Measurements from ENCODE around the gene RNF112.

RNF112 gene

DNA sequence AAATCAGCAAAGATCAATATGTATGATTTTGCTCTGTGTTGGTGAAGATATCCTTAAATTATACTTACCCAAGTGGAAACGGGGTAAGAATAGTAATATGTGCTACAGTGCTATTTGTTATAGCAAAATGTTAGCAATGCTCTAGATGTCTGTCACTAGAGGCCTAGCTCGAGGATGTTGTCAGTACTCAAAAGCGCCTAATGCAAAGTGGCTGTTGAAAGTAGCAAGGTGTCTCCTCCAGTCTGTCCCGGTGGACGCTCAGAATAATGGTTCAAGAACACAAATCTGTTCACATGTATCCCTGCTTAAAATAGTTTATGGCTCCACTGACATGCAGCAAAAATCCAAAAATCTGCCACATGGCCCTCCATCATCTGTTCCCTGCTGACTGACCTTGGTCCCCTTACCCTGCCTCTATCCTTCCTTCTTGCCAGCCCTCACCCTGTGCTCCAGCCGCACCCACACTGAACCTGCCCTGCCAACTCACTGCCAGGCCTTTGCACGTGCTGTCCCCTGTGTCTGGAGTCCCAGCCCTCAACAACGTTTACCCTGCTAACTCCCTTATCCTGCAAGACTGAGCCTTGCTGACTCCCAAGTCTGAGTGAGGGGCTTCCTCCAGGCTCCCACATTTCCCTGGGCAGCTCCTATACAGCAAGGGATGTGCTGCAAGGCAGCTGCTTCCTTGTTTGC lies 9.6 kb upstream of the RNF112 start:
- WGBS, 2 donors (ENCODE audit: extremely low coverage in 2 of 2, insufficient read length in 2 of 2, insufficient replicate concordance in 1 of 2), result no CpG with 5 or more reads among the region's 8 CpGs
- Histone ChIP-seq H4K8ac (ENCODE audit: low read depth, low read length) (no peak overlapping the region), H3K27me3 (ENCODE audit: control insufficient read depth in 3 of 3, insufficient read depth in 3 of 3, low read depth in 1 of 3, low read length in 3 of 3) (peaks cover 0 to 6% (median 0%) of the 10 kb centered on the region in 3 experiments)

DNA sequence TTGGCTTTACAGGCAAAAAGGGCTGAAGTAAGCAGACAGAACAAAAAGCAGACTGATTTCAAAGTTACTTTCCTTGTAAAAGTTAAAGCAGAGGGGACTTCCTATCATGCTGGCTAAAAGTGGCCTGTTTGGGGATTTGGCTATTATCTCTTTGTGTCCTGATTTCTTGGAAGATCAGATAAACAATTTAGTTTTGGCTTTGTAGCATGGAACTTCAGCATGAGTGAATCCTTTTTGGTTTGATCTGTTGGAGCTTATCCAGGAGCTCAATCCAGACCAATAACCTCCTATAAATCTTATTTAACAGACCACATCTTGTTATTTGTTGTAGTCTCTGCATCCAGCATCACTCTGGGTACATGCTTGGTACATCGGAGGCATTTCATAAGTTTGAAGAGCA lies 8.9 kb upstream of the RNF112 start:
- H2BK15ac ChIP-seq (ENCODE audit: low read length), result no peak overlapping the region
- DNase-seq (ENCODE audit: low spot score), result no peak
- no peak overlapping the region for H3K14ac ChIP-seq (ENCODE audit: low read length)
- H3K4me2 ChIP-seq (ENCODE audit: insufficient read depth, low read length, poor library complexity, severe bottlenecking), result no peak overlapping the region
- H2BK120ac ChIP-seq (ENCODE audit: low read depth, low read length), result no peak overlapping the region
- H2BK5ac ChIP-seq (ENCODE audit: low read length), result no peak overlapping the region
- WGBS, 2 donors (ENCODE audit: extremely low coverage in 2 of 2, insufficient read length in 2 of 2, insufficient replicate concordance in 1 of 2), result no CpG with 5 or more reads among the region's 1 CpG
- H3K27ac ChIP-seq (replicated peaks; ENCODE audit: low read length), result no peak overlapping the region
- H3K27me3 ChIP-seq (ENCODE audit: control insufficient read depth in 3 of 3, insufficient read depth in 3 of 3, low read depth in 1 of 3, low read length in 3 of 3), result peaks cover 0 to 6% (median 0%) of the 10 kb centered on the region in 3 experiments
- no peak overlapping the region for H4K8ac ChIP-seq (ENCODE audit: low read depth, low read length)
- H2AFZ ChIP-seq (ENCODE audit: low read length), result no peak overlapping the region
- H3K23ac ChIP-seq (ENCODE audit: low read depth, low read length, poor library complexity), result no peak overlapping the region
- H3K36me3 ChIP-seq (replicated peaks in 1 of 2; ENCODE audit: control insufficient read depth in 2 of 2, insufficient read depth in 2 of 2, low read length in 2 of 2), result no peaks in the 10 kb centered on the region
- no peak overlapping the region for H3K4me3 ChIP-seq (ENCODE audit: low read length in 2 of 2)
- H3K9ac ChIP-seq (ENCODE audit: low read depth, low read length, poor library complexity), result no peak overlapping the region
- H2BK12ac ChIP-seq (ENCODE audit: low read length), result no peak overlapping the region
- H3K9me3 ChIP-seq (replicated peaks in 1 of 2; ENCODE audit: control insufficient read depth in 2 of 2, insufficient read depth in 1 of 2, low read depth in 1 of 2, low read length in 2 of 2), result no peaks in the 10 kb centered on the region
- H3K18ac ChIP-seq (ENCODE audit: low read length), result no peak overlapping the region
- H2AK5ac ChIP-seq (ENCODE audit: low read depth, low read length), result no peak overlapping the region
- no peaks in the 10 kb centered on the region for H3K79me1 ChIP-seq (ENCODE audit: low read depth, low read length)
- H3K4me1 ChIP-seq (ENCODE audit: control insufficient read depth in 2 of 2, insufficient read depth in 1 of 2, low read depth in 1 of 2, low read length in 2 of 2), result peaks cover 0 to 5% of the 10 kb centered on the region in 2 donors
- H4K91ac ChIP-seq (ENCODE audit: low read depth, low read length, poor library complexity), result no peak overlapping the region
- H3K4ac ChIP-seq (ENCODE audit: low read length), result no peak overlapping the region

More for the DNA sequence above, 9.6 kb upstream of the RNF112 start:
- H3K23ac ChIP-seq (ENCODE audit: low read depth, low read length, poor library complexity), result no peak overlapping the region
- H3K27ac ChIP-seq (replicated peaks; ENCODE audit: low read length), result no peak overlapping the region
- no peak overlapping the region for H3K9ac ChIP-seq (ENCODE audit: low read depth, low read length, poor library complexity)
- H3K4me3 ChIP-seq (ENCODE audit: low read length in 2 of 2), result no peak overlapping the region
- H2AK5ac ChIP-seq (ENCODE audit: low read depth, low read length), result no peak overlapping the region
- no peak overlapping the region for H2BK12ac ChIP-seq (ENCODE audit: low read length)
- H3K36me3 ChIP-seq (replicated peaks in 1 of 2; ENCODE audit: control insufficient read depth in 2 of 2, insufficient read depth in 2 of 2, low read length in 2 of 2), result no peaks in the 10 kb centered on the region
- no peak overlapping the region for H2BK5ac ChIP-seq (ENCODE audit: low read length)
- no peak overlapping the region for H2BK120ac ChIP-seq (ENCODE audit: low read depth, low read length)
- no peak overlapping the region for H2BK15ac ChIP-seq (ENCODE audit: low read length)
- H3K14ac ChIP-seq (ENCODE audit: low read length), result no peak overlapping the region
- no peaks in the 10 kb centered on the region for H3K79me1 ChIP-seq (ENCODE audit: low read depth, low read length)
- H3K4me1 ChIP-seq (ENCODE audit: control insufficient read depth in 2 of 2, insufficient read depth in 1 of 2, low read depth in 1 of 2, low read length in 2 of 2), result peaks cover 0 to 5% of the 10 kb centered on the region in 2 donors
- H3K18ac ChIP-seq (ENCODE audit: low read length), result no peak overlapping the region
- H4K91ac ChIP-seq (ENCODE audit: low read depth, low read length, poor library complexity), result no peak overlapping the region
- no peaks in the 10 kb centered on the region for H3K9me3 ChIP-seq (replicated peaks in 1 of 2; ENCODE audit: control insufficient read depth in 2 of 2, insufficient read depth in 1 of 2, low read depth in 1 of 2, low read length in 2 of 2)
- H3K4ac ChIP-seq (ENCODE audit: low read length), result no peak overlapping the region
- no peak overlapping the region for H3K4me2 ChIP-seq (ENCODE audit: insufficient read depth, low read length, poor library complexity, severe bottlenecking)
- H2AFZ ChIP-seq (ENCODE audit: low read length), result no peak overlapping the region
- DNase-seq (ENCODE audit: low spot score), result no peak

DNA sequence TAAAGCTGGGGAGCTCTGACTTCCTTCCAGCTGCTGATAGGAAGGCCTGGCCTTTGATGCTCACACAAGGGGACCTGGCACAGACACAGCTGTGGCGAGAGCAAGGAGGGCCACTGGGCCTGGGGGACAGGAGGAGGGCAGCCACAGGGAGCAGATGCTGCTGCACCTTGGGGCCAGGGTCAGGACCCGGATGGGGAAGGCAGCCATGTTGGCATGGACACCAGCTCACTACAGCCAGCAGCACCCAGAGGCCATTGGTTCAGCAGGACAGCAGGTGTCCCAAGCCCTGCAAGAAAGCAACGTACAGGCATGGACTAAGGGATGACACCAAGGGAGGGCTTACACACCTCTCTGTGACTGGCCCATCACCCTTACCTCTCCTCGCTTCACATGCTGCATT lies 8.0 kb upstream of the RNF112 start:
- H3K27ac ChIP-seq (replicated peaks; ENCODE audit: low read length), result no peak overlapping the region
- H2BK12ac ChIP-seq (ENCODE audit: low read length), result no peak overlapping the region
- no peak overlapping the region for H4K91ac ChIP-seq (ENCODE audit: low read depth, low read length, poor library complexity)
- no peak overlapping the region for H2BK5ac ChIP-seq (ENCODE audit: low read length)
- H2BK15ac ChIP-seq (ENCODE audit: low read length), result no peak overlapping the region
- peaks cover 0 to under 1% of the 10 kb centered on the region in 2 donors for H3K4me1 ChIP-seq (ENCODE audit: control insufficient read depth in 2 of 2, insufficient read depth in 1 of 2, low read depth in 1 of 2, low read length in 2 of 2)
- no peak overlapping the region for H3K9ac ChIP-seq (ENCODE audit: low read depth, low read length, poor library complexity)
- no peaks in the 10 kb centered on the region for H3K36me3 ChIP-seq (replicated peaks in 1 of 2; ENCODE audit: control insufficient read depth in 2 of 2, insufficient read depth in 2 of 2, low read length in 2 of 2)
- H3K27me3 ChIP-seq (ENCODE audit: control insufficient read depth in 3 of 3, insufficient read depth in 3 of 3, low read depth in 1 of 3, low read length in 3 of 3), result peaks cover 0 to 6% (median 0%) of the 10 kb centered on the region in 3 experiments
- H3K79me1 ChIP-seq (ENCODE audit: low read depth, low read length), result no peaks in the 10 kb centered on the region
- H3K18ac ChIP-seq (ENCODE audit: low read length), result no peak overlapping the region
- H3K4me3 ChIP-seq (ENCODE audit: low read length in 2 of 2), result peak overlapping the region in 1 of 2 donors; percentile 57
- H3K9me3 ChIP-seq (replicated peaks in 1 of 2; ENCODE audit: control insufficient read depth in 2 of 2, insufficient read depth in 1 of 2, low read depth in 1 of 2, low read length in 2 of 2), result no peaks in the 10 kb centered on the region
- peak overlapping the region; percentile 83 for H3K23ac ChIP-seq (ENCODE audit: low read depth, low read length, poor library complexity)
- WGBS, 2 donors (ENCODE audit: extremely low coverage in 2 of 2, insufficient read length in 2 of 2, insufficient replicate concordance in 1 of 2), result no CpG with 5 or more reads among the region's 4 CpGs
- H2BK120ac ChIP-seq (ENCODE audit: low read depth, low read length), result no peak overlapping the region
- no peak overlapping the region for H4K8ac ChIP-seq (ENCODE audit: low read depth, low read length)
- no peak overlapping the region for H2AK5ac ChIP-seq (ENCODE audit: low read depth, low read length)
- no peak overlapping the region for H2AFZ ChIP-seq (ENCODE audit: low read length)
- H3K14ac ChIP-seq (ENCODE audit: low read length), result no peak overlapping the region
- no peak overlapping the region for H3K4me2 ChIP-seq (ENCODE audit: insufficient read depth, low read length, poor library complexity, severe bottlenecking)
- no peak overlapping the region for H3K4ac ChIP-seq (ENCODE audit: low read length)
- no peak for DNase-seq (ENCODE audit: low spot score)

- H3K9ac ChIP-seq (ENCODE audit: low read depth, low read length, poor library complexity), result no peak overlapping the region
- no peak overlapping the region for H4K91ac ChIP-seq (ENCODE audit: low read depth, low read length, poor library complexity)
- no peak overlapping the region for H3K4me2 ChIP-seq (ENCODE audit: insufficient read depth, low read length, poor library complexity, severe bottlenecking)
- H3K4ac ChIP-seq (ENCODE audit: low read length), result no peak overlapping the region
- no peak overlapping the region for H2AK5ac ChIP-seq (ENCODE audit: low read depth, low read length)
- H3K79me1 ChIP-seq (ENCODE audit: low read depth, low read length), result no peaks in the 10 kb centered on the region
- H3K27ac ChIP-seq (replicated peaks; ENCODE audit: low read length), result no peak overlapping the region
- no CpG with 5 or more reads among the region's 1 CpG for WGBS, 2 donors (ENCODE audit: extremely low coverage in 2 of 2, insufficient read length in 2 of 2, insufficient replicate concordance in 1 of 2)
- H3K27me3 ChIP-seq (ENCODE audit: control insufficient read depth in 3 of 3, insufficient read depth in 3 of 3, low read depth in 1 of 3, low read length in 3 of 3), result peaks cover 0 to 9% (median 0%) of the 10 kb centered on the region in 3 experiments
- no peaks in the 10 kb centered on the region for H3K36me3 ChIP-seq (replicated peaks in 1 of 2; ENCODE audit: control insufficient read depth in 2 of 2, insufficient read depth in 2 of 2, low read length in 2 of 2)
- no peak overlapping the region for H4K8ac ChIP-seq (ENCODE audit: low read depth, low read length)
- no peak overlapping the region for H2BK120ac ChIP-seq (ENCODE audit: low read depth, low read length)
- no peaks in the 10 kb centered on the region for H3K9me3 ChIP-seq (replicated peaks in 1 of 2; ENCODE audit: control insufficient read depth in 2 of 2, insufficient read depth in 1 of 2, low read depth in 1 of 2, low read length in 2 of 2)
- H2BK5ac ChIP-seq (ENCODE audit: low read length), result no peak overlapping the region
- no peak overlapping the region for H3K14ac ChIP-seq (ENCODE audit: low read length)
- H3K23ac ChIP-seq (ENCODE audit: low read depth, low read length, poor library complexity), result no peak overlapping the region
- no peak overlapping the region for H2BK15ac ChIP-seq (ENCODE audit: low read length)
- H2AFZ ChIP-seq (ENCODE audit: low read length), result no peak overlapping the region
- no peak overlapping the region for H3K4me3 ChIP-seq (ENCODE audit: low read length in 2 of 2)
- H2BK12ac ChIP-seq (ENCODE audit: low read length), result no peak overlapping the region
- no peak for DNase-seq (ENCODE audit: low spot score)
- H3K18ac ChIP-seq (ENCODE audit: low read length), result no peak overlapping the region
- H3K4me1 ChIP-seq (ENCODE audit: control insufficient read depth in 2 of 2, insufficient read depth in 1 of 2, low read depth in 1 of 2, low read length in 2 of 2), result no peaks in the 10 kb centered on the region
Observed at GRCh38 chr17:19404264-19404663, 6.8 kb upstream of the RNF112 start.

All from neuronal stem cell (in vitro differentiated cells).